GM12801 (cell line): Measurements from ENCODE around the gene CTU2.

ENCODE experiments used
- TF ChIP-seq, protein P1 (sequence below): IDR thresholded peaks from one replicate; pipeline ENCODE4 v1.5.1; 2011; ENCODE audit warnings: control low read depth; ENCODE audit not compliant: insufficient read length; ENCODE audit errors: extremely low read depth

CTU2 gene

DNA sequence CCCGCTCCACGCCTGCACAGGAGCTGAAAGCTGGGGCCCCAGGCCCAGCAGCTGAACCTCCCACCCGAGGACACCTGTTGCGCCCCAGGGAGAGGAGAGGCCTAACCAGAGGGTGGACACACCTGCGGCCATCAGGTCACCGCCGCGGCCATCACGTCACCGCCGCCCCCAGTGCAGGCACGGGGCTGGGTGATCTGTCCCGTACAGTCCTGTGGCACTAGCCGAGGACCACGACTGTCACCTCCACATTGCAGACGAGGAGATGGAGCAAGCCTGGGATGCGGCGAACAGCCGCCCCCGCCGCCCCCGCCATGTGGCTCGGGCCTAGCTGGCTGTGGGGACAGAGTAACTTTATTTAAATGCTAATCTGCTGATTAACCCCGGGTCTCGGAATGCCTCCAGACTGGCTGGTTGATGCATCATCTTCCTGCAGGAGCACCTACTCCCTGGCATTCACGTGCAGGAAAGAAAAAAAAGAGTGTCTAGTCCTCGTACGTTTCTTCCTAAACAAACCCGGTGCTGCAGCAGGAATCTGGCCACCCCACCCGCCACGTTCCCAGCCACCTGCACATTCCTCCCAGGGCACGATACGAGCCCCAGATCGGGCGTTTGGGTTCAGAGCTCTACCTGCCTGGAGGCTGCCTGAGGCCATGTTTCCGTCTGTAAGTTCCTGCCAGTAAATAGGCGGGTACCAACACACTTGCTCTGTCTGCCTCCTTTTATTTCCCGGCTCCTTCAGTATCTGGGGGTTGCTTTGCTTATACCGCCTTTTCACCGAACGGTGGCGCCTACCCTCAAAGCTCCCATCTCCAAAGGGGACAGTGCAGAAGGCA is 48.8 kb downstream of the CTU2 start:
- TF ChIP-seq, protein P1, sequence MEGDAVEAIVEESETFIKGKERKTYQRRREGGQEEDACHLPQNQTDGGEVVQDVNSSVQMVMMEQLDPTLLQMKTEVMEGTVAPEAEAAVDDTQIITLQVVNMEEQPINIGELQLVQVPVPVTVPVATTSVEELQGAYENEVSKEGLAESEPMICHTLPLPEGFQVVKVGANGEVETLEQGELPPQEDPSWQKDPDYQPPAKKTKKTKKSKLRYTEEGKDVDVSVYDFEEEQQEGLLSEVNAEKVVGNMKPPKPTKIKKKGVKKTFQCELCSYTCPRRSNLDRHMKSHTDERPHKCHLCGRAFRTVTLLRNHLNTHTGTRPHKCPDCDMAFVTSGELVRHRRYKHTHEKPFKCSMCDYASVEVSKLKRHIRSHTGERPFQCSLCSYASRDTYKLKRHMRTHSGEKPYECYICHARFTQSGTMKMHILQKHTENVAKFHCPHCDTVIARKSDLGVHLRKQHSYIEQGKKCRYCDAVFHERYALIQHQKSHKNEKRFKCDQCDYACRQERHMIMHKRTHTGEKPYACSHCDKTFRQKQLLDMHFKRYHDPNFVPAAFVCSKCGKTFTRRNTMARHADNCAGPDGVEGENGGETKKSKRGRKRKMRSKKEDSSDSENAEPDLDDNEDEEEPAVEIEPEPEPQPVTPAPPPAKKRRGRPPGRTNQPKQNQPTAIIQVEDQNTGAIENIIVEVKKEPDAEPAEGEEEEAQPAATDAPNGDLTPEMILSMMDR = no peak

DNA sequence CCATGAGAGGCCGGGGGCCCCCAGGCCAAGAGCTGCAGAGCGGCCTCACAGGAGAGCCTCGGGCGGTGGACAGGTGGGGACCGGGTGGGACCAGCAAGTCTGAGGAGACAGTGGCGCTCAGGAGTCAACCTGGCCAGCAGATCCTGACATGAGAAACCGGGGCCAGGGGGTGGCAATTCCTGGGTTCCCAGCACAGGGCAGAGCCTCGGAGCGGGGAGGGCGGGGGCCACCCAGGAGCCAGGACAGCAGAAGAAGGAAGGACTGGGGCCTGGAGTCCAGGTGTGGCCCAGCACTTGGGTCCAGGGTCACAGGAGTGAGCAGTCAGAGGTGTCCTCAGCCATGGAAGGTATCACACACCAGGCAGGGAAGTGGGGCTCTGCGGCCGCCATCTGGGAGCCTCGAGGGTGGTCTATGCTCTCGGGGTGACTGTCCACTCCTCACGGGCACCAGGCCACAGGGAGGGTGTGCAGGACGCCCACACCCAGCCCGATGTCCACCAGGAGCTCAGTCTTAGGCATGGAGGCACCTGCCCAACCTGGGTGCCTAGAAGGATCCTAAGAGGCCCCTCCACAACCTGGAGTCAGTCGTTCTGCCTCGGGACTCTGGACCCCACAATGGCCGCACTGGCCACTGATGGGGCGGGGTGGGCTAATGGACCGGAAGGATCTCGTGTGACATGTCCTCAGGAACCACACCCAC is 49.6 kb downstream of the CTU2 start:
- TF ChIP-seq, protein P1 = no peak

DNA sequence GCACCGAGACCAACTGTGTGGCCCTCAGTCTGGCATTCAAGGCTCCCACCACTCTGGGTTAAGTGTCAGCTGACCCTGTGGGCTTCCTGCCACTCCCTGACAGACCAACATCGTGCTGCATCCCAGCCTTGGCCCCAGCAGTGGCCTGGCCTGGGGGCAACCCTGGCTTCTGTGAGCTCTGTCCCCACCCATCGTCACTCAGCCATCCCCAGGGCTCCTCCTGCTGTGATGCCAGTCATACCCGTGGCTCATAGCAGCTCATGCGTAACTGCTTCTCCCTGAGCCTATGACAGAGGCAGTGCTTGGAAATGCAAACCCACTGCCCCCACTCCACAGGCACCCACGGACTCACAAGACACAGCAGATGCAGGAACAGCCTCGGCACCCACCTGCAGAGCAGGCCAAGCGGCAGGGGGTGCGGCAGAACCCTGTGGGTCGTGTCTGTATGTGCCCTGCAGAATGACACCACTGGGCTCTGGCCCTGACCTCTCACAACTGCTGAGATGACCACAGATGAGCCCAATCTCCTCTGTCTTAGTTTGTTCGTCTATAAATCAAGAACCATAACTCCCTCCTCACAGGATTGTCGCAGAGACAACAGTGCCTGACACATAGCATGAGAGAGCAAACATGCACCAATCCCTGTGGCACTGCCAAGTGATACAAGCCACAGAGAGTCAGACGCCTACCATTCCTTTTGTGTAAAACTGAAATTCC is 52.1 kb downstream of the CTU2 start:
- TF ChIP-seq, protein P1 = no peak

- TF ChIP-seq, protein P1 = no peak
These were observed 52.6 kb downstream of the CTU2 start for GRCh38 chr16:88758944-88759244.

DNA sequence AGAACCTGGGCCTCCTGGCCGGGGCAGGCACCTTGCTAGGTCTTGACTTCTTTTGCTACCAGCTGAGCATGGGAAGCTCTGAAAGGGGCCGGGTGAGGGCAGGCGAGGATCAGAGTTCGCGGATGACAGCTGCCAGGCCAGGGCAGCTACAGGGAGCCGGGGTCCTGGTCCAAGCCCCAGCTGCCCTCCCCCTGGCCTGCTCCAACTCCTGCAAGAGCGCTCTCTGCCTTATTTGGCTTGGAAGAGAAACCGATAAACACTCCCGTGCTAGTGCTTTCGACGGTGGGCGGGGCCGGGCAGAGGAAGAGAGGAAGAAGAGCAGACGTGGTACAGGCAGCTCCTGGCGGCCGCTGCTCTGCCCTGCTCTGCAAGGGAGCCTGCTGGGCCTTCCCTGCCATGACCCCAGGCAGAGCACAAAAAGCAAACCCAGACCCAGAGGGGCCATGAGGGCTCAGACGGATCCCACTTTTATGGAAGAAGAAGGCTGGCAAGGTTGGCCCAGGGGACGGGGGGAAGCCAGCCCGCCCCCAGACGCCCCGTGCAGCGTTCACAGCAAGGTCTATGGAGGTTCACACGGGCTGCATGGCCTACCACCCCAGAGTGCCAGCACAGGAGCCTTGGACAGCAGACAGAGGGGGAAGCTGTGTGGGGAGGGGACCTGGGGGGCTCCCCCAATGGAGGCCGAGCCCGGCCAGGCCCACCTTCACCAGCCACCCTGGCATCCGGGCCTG is 53.1 kb downstream of the CTU2 start:
- TF ChIP-seq, protein P1 = no peak

GRCh38 chr16:88759976-88760350 is 53.7 kb downstream of the CTU2 start:
- TF ChIP-seq, protein P1 = no peak

- TF ChIP-seq, protein P1 = no peak
These were observed 54.3 kb downstream of the CTU2 start for GRCh38 chr16:88760424-88761142.
